GM23338 (cell line): ENCODE measurements around the gene GUCY1A2.

Experiments used
- CREB1 ChIP-seq: fragments of 250-450 bp; sonication (Bioruptor Pico); IDR thresholded peaks from 2 replicates; pipeline ENCODE4 v1.5.0; 2020; ENCODE audit warnings: low read depth, mild to moderate bottlenecking, moderate library complexity
- CTCF ChIP-seq, 2 experiments: fragments of 200-600 bp in 1 of 2; sonication (generic) in 1 of 2; conservative IDR thresholded peaks; 2 replicates each; pipeline versions ENCODE4 v1.5.1 to v1.6.1; 2016 to 2017; ENCODE audit warnings: antibody characterized with exemption in 2 of 2, low read depth in 2 of 2, mild to moderate bottlenecking in 2 of 2, moderate library complexity in 1 of 2
- EZH2 ChIP-seq: fragments of 200-600 bp; sonication (generic); IDR thresholded peaks from one replicate; pipeline ENCODE4 v1.8.0; 2017; ENCODE audit warnings: antibody characterized with exemption, mild to moderate bottlenecking, low read depth; ENCODE audit not compliant: unreplicated experiment
- JUNB ChIP-seq: IDR thresholded peaks from one replicate; pipeline ENCODE4 v1.6.1; 2016; ENCODE audit warnings: antibody characterized with exemption; ENCODE audit not compliant: unreplicated experiment
- POLR2AphosphoS5 ChIP-seq: IDR thresholded peaks from 2 replicates; pipeline ENCODE4 v1.6.1; 2016; ENCODE audit warnings: antibody characterized with exemption, low read depth
- REST ChIP-seq: IDR thresholded peaks from one replicate; pipeline ENCODE4 v1.6.1; 2018; ENCODE audit warnings: antibody characterized with exemption; ENCODE audit not compliant: unreplicated experiment

GRCh38 chr11:107017104-107017432 is 1.2 kb downstream of the GUCY1A2 start:
- TF ChIP-seq CTCF (conservative IDR thresholded peaks at IDR 0.05; ENCODE audit: low read depth in 2 of 2) (no peak), JUNB (no peak), REST (no peak), CREB1 (CRISPR knock-in tag) (no peak), EZH2 (no peak), POLR2AphosphoS5 (no peak)
